ENCODE measurements around the gene SLC6A5.

SLC6A5 gene

GRCh38 chr11:20668844-20669819, 69.7 kb downstream of the SLC6A5 start, which contains the start of gene NELL1:
Gene NELL1, plus strand, starts transcription at chr11:20669586.
- no peak within 1 kb of the TSS for H3K27ac Mint-ChIP-seq
- no peak within 1 kb of the TSS for H3K4me3 Mint-ChIP-seq
- H3K4me1 Mint-ChIP-seq: peaks cover 9% of the 10 kb centered on the region
- H3K36me3 Mint-ChIP-seq: no peaks in the 10 kb centered on the region
- no peaks in the 10 kb centered on the region for H3K9me3 Mint-ChIP-seq
- ATAC-seq: no peak
- peaks cover 71% of the 10 kb centered on the region for H3K27me3 Mint-ChIP-seq

- Mint-ChIP-seq H3K27ac (no peak overlapping the region), H3K36me3 (no peaks in the 10 kb centered on the region), H3K4me1 (peaks cover 9% of the 10 kb centered on the region), H3K9me3 (no peaks in the 10 kb centered on the region), H3K27me3 (peaks cover 64% of the 10 kb centered on the region), H3K4me3 (no peak overlapping the region)
- ATAC-seq: no peak
Measured at GRCh38 chr11:20669820-20670684, 70.6 kb downstream of the SLC6A5 start.

GRCh38 chr11:20670932-20671403, 71.6 kb downstream of the SLC6A5 start:
- Mint-ChIP-seq H3K4me1 (peaks cover 9% of the 10 kb centered on the region), H3K27ac (no peak overlapping the region), H3K9me3 (no peaks in the 10 kb centered on the region), H3K27me3 (peaks cover 66% of the 10 kb centered on the region), H3K4me3 (no peak overlapping the region), H3K36me3 (no peaks in the 10 kb centered on the region)
- no peak for ATAC-seq

GRCh38 chr11:20671856-20672546, 72.6 kb downstream of the SLC6A5 start:
- H3K9me3 Mint-ChIP-seq: no peaks in the 10 kb centered on the region
- no peak for ATAC-seq
- no peaks in the 10 kb centered on the region for H3K36me3 Mint-ChIP-seq
- H3K4me1 Mint-ChIP-seq: peaks cover 9% of the 10 kb centered on the region
- no peak overlapping the region for H3K27ac Mint-ChIP-seq
- H3K4me3 Mint-ChIP-seq: no peak overlapping the region
- peaks cover 64% of the 10 kb centered on the region for H3K27me3 Mint-ChIP-seq

GRCh38 chr11:20672575-20672974, 73.2 kb downstream of the SLC6A5 start:
- no peak overlapping the region for H3K27ac Mint-ChIP-seq
- no peak overlapping the region for H3K4me3 Mint-ChIP-seq
- H3K4me1 Mint-ChIP-seq: peaks cover 9% of the 10 kb centered on the region
- H3K9me3 Mint-ChIP-seq: no peaks in the 10 kb centered on the region
- no peak for ATAC-seq
- peaks cover 59% of the 10 kb centered on the region for H3K27me3 Mint-ChIP-seq
- no peaks in the 10 kb centered on the region for H3K36me3 Mint-ChIP-seq

- Mint-ChIP-seq H3K4me1 (no peaks in the 10 kb centered on the region), H3K9me3 (no peaks in the 10 kb centered on the region), H3K27ac (no peak overlapping the region), H3K36me3 (no peaks in the 10 kb centered on the region), H3K27me3 (peaks cover 19% of the 10 kb centered on the region), H3K4me3 (no peak overlapping the region)
- no peak for ATAC-seq
Measured at GRCh38 chr11:20676658-20677057, 77.2 kb downstream of the SLC6A5 start.

GRCh38 chr11:20688761-20689160, 89.4 kb downstream of the SLC6A5 start:
- H3K4me1 Mint-ChIP-seq: no peaks in the 10 kb centered on the region
- H3K27ac Mint-ChIP-seq: no peak overlapping the region
- H3K9me3 Mint-ChIP-seq: peaks cover 4% of the 10 kb centered on the region
- no peak for ATAC-seq
- H3K4me3 Mint-ChIP-seq: no peak overlapping the region
- no peaks in the 10 kb centered on the region for H3K36me3 Mint-ChIP-seq
- no peaks in the 10 kb centered on the region for H3K27me3 Mint-ChIP-seq

GRCh38 chr11:20707876-20708275, 108.5 kb downstream of the SLC6A5 start:
- peaks cover 6% of the 10 kb centered on the region for H3K9me3 Mint-ChIP-seq
- H3K27me3 Mint-ChIP-seq: no peaks in the 10 kb centered on the region
- no peak overlapping the region for H3K27ac Mint-ChIP-seq
- H3K4me1 Mint-ChIP-seq: no peaks in the 10 kb centered on the region
- ATAC-seq: no peak
- no peak overlapping the region for H3K4me3 Mint-ChIP-seq
- no peaks in the 10 kb centered on the region for H3K36me3 Mint-ChIP-seq

Data from stimulated activated memory B cell treated with anti-CD40 and anti-IgM and Interleukin-4, amounts not matched to agents 10 μg/mL and 1 μg/mL and 100 μg/mL, for 72 hours (primary cell).